GM18499 (cell line): Measurements from ENCODE around the gene TRMO.

Experiments used
- ATAC-seq: cut with Tn5 transposase; IDR thresholded peaks from one replicate; pipeline ENCODE4 v1.9.1; 2021; ENCODE audit warnings: moderate number of reproducible peaks; ENCODE audit not compliant: insufficient read depth, unreplicated experiment

Gene TRMO

DNA sequence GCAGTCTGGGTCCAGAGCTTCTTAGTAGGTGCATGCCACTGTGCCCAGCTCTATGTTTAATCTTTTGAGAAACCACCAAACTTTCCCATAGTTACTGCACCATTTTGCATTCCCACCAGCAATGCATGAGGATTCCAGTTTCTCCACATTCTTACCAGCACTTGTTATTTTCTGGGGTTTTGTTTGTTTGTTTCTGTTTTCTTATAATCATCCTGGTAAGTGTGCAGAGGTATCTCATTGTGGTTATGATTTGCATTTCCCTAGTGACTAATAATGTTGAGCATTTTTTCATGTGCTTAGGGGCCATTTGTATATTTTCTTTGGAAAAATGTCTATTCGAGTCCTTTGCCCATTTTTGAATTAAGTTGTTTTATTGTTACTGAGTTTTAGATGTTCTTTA is 57.9 kb downstream of the TRMO start:
- no peak for ATAC-seq

GRCh38 chr9:97863314-97863713 is 59.0 kb downstream of the TRMO start:
- no peak for ATAC-seq

DNA sequence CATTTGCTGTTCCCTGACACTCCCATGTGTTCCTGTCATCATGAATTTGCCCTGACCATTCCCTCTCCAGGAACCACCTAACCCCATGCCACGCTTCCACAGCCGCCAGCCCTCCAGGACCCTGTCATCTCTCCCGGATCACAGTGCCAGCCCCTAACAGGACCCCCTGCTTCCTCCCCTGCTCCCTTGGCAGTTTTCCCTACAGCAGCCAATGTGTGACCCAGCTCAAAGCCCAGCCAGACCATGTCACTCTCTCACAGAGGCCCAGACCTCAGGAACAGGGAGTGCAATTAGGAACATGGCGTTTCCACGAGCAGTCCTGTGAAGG is 61.2 kb downstream of the TRMO start:
- no peak for ATAC-seq

GRCh38 chr9:97860451-97861147 is 61.7 kb downstream of the TRMO start:
- ATAC-seq = no peak

GRCh38 chr9:97859346-97859745 is 63.0 kb downstream of the TRMO start:
- no peak for ATAC-seq

DNA sequence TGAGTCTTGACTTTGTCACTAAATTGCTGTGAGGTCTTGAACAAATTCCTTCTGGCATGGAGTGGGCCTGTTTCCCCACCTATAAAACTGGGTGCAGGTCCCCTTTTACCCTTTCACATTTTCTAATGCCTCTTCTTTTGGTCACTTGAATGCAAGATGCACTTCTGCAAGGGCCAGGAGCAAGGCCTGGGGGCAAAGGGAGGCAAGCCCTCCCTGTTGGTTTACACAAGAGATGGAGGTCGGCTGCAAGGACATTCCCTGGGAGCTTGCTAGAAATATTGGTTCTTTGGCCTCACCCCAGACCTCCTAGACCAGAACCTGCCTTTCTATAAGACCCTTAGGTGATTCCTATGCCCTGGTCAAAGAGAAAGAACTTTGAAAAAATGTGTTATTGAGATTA is 63.5 kb downstream of the TRMO start:
- ATAC-seq = no peak

DNA sequence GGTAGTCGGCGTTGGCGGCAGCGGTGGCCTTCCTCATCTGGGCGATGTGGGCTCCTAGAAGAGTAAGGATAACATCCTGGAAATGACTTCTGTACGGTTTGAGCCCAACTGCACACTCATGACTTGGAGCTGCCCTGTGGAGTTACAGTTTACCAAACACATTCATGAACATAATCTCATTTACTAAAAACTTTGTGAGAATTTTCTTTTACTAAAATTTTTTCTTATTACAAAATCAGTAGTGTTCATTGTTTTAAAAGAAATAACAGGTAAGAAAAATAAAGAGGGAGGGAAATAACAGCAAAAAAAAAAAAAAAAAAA is 63.9 kb downstream of the TRMO start:
- no peak for ATAC-seq

DNA sequence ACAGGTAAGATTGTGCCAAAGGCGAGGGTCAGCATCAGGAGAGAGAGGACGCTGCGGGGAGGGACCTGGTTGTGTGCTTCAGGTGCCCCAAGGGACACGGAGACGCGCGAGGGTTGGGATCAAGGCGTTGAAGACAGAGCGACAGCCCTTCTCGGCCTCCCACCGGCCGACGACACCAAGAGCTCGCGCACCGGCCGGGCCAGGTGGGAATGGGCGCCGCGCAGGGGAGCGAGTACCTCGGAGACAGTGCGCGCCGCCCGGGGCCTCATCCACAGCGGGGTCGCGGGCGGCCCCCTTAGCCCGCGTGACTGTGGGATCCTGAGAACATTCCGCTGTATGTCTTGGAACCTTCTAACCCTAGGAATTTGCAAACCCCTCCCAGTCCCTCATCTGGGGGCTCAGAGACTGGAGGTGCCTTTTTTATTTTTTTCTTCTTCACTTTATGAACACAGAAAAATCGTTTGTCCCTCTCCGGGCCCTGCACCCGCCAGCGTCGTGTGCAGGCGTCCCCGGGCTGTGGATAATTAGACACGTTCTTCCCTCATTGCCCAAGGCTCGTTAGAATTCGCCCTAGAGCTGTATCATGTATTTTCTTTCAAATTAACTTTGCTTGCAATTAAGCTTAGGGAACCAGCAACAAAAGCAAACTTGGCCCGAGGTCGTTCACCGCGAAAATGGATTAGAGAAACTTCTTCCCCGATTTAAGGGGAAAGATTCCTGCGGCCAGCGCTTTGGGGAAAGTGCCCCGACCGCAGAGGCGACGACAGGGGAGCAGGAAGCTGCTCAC is 64.5 kb downstream of the TRMO start:
- ATAC-seq = no peak

DNA sequence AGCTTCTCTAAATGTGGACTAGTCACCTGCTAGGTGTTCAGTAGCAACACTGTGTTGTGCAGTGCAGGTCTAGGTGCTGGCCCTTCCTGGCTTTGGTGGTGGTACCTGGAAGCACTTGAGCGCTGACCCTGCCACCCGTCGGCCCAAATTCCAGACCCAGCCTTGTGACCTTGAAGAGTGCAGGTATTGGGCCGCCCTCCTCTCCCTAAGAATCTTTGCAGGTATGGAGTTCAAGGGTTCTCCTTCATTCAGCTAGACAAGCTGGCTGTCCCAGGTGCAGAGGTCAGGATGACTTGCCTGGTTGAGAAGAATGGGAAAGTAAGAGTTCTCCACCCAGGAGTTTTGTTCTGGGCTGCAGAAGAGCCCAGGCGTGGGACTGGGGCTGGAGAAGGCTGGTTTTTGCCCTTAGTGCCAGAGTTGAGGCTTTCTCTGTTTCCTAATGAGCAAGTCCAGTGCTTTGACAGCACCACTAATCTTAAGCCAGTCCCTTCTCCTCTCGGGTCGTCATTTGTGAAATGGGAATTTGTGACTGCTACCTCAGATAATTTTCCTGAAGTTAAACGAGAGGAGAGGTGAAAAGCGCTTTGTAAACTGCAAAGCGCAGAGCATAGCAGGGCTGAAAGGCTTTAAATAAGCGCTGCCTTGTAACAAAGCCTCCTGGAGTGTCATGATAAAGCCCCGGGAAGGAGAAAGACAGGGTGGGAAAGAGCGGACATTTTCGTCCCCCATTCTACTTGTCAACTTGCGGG is 65.3 kb downstream of the TRMO start:
- no peak for ATAC-seq

- no peak for ATAC-seq
Measured at GRCh38 chr9:97855899-97856298, 66.4 kb downstream of the TRMO start.

- ATAC-seq = no peak
Measured at GRCh38 chr9:97855486-97855875, 66.8 kb downstream of the TRMO start.

GRCh38 chr9:97854696-97855485 is 67.4 kb downstream of the TRMO start:
- no peak for ATAC-seq
